GM04503 (cell line): ENCODE measurements around the gene GATA6.

Source experiments
- DNase-seq: peaks from one replicate; pipeline ENCODE4 v3.0.0-alpha.2; 2012; ENCODE audit warnings: low read depth

The GATA6 gene

DNA sequence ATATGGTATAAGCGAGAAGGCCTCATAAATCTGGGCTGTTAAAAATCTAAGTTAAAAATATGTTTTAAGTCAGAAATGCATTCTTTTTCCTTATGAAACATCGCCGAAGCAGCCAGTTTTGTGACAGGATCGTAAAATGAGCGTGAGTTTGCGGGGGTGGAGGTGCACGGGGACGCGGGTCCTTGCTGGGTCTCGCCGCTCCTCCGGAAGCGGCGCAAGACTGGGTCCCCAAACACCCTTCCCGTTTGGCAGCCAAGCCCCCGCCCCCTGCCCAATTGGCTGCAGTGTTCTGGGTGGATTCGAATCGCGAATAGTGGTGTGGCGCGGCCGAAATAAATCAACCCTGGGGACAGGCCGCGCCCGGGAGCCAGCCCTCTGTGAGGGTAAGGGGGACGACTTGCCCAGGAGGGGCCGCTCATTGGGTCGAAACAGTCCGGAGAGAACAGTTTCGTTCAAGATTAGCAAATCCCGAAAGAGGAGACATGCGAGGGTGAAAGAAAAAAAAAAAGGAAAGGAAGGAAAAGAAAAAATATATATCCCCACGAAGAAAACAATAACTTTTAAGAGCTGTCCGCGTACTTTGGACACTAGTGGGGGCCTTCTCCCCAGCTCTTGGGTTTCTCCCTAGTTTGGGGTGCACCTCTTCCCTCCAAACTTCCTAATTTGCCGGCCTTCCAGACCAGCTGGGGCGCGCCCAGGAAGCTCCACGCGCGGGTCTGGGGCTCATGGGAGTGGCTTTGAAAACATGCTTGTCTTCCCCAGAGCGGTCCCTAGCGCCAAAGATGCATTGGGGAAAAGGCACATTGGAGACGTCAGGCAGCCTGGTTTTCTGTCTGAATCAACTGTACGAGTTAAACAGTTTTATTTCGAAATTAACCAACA, 3.1 kb upstream of the GATA6 start:
- no peak for DNase-seq

GRCh38 chr18:22167091-22167470, 2.3 kb upstream of the GATA6 start:
- no peak for DNase-seq

- no peak for DNase-seq
Measured at GRCh38 chr18:22167471-22168241, 1.7 kb upstream of the GATA6 start.

DNA sequence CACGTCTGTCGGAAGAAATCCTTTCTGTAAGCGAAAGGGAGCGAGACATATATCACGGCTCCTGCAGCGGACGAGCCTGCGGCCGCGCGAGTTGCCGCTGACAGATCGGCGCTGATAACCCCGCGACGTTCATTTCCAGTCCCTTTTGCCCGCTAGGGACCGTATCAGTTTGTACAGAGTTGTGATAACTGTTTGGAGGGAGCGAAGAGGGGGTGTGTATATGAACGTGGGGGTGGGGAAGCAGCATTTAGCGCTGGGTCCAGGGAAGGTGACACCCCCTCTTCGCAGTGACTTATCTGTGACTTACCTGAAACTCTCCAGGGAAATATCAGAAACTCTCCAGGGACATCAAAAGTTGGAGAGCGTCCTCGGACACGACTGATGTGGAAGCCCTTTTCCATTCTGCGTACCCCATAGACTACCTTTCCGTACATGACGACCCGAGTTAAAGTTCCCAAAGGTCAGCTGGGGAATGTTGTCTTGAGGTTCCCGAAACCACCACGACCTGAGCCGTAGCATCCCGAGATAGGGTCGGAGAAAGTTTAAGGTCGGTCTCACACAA, 948 bp upstream of the GATA6 start:
- no peak for DNase-seq

DNA sequence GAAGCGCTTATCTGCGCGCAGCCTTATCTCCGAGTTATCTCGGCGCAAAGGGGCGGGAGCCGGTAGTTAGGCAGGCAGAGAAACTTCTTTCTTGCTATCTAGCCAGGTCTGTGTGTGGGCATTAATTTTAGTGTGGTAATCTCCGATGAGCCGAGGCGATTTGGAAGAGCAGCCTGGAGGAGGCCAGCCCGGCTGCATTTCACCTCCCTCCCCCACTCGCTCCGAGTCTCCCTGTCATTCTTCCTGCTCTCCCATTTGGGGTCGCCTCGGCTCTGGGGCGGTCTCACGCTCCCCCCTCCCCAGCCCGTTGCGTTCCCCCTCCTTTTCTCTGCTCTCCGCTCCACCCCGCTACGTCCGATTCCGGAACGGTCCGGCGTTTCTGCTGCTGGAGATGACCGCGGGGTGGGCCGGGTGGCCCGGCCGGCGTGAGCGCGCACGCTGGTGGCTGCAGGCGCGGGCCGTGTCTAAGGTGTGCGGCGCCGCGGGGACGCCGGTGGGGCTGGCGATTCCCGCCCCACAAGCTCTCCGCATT, 566 bp downstream of the GATA6 start:
- no peak for DNase-seq

DNA sequence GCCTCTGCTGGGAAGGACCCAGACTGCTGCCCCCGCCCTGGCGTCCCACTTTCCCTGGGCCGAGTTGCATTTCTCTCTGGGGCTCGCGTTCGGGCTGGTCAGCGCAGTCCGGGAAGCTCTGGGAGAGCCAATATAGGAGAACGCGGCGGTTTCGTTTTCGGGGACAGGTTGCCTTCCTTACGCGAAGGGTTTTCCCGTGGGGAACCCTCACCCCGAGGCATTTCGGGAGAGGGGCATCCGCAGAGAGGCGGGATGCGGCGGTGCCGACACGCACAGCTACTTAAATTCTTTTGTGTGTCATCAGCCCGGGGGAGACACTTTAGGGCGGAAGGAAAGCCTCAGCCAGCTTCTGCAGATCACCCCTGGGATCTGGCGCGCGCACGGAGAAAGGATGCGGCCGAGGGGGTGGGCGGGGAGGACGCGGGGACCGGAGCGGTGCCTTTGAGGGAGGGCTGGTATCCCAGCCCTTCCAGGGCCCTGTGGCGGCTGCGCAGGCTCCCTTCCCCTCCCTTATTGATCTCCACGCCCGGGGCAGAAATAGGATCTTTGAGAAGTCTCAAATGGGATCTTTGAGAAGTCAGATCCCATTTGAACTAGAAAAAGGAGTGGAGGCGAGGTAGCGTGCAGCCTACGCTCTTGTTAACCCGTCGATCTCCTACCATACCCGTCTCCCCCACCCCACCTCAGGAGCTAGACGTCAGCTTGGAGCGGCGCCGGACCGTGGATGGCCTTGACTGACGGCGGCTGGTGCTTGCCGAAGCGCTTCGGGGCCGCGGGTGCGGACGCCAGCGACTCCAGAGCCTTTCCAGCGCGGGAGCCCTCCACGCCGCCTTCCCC, 1.2 kb downstream of the GATA6 start:
- DNase-seq, result no peak

- no peak for DNase-seq
Measured at GRCh38 chr18:22171258-22172119, 2.1 kb downstream of the GATA6 start.

GRCh38 chr18:22172120-22172582, 2.8 kb downstream of the GATA6 start:
- DNase-seq, result no peak

DNA sequence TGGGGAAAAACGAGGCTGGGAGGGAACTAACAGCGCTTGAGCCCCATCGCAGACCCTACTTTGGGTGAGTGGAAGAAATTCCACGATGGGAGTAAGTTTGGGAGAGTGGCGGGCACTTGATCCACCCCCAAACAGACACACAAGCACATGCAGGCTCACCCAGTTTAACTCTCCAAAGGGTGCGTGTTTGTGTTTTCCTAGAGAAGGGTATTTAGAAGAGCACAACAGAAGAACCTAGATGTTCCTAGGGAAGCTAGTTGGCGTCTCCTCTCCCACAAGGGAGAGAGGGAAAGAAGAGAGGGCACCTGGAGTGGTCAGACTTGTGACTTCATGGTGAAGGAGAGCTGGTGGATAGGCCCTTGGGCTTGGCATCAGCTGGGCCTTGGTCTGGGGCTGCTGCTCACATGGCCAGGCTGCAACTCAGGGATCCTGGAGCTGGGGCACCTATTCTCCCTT, 3.2 kb downstream of the GATA6 start:
- no peak for DNase-seq

- DNase-seq, result no peak
Measured at GRCh38 chr18:22173221-22173927, 4.0 kb downstream of the GATA6 start.

- DNase-seq, result no peak
Measured at GRCh38 chr18:22173928-22174301, 4.5 kb downstream of the GATA6 start.

DNA sequence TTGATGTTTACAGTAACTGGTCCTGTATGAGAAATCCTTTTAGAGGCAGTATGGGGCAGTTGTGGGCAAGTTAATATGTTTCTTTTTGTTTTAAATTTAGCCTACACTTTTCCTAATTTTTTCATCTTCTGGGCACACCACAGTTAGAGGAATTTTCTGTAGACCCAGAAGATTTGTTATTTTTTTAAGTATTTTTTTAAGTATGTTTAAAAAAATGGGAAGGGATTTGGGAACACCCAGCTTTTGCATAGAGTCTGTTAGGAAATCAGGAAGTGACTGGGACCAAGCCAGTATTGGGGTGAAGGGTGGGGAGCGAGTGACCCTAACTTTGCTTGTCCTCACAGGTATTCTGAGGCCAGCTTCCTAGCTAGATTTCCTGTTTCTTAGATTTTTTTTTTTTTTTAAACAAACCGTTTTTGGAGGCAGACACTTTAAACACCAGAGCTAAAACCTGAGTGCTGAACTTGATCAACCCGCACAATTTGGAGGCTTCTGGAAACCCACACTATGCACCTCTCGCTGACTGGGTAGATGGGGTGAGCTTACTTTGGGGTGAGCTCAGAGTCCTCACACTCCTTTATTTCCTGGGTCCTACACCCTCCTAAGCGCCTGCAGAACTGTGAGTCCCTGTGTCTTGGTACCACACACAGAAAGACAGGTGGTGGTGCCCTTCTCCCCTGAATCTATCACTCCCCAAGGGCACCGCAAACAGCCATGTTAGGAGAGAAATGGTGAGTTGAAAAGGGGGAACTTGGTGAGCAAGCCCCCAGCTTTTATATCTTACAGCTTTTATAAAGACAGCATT, 5.2 kb downstream of the GATA6 start:
- no peak for DNase-seq

- no peak for DNase-seq
Measured at GRCh38 chr18:22175346-22175745, 6.0 kb downstream of the GATA6 start.

GRCh38 chr18:22176420-22177326, 7.3 kb downstream of the GATA6 start:
- DNase-seq, result no peak

GRCh38 chr18:22177327-22177871, 8.0 kb downstream of the GATA6 start:
- DNase-seq, result no peak

- DNase-seq, result no peak
Measured at GRCh38 chr18:22179174-22179573, 9.8 kb downstream of the GATA6 start.

- DNase-seq, result no peak
Measured at GRCh38 chr18:22179631-22180030, 10.2 kb downstream of the GATA6 start.

DNA sequence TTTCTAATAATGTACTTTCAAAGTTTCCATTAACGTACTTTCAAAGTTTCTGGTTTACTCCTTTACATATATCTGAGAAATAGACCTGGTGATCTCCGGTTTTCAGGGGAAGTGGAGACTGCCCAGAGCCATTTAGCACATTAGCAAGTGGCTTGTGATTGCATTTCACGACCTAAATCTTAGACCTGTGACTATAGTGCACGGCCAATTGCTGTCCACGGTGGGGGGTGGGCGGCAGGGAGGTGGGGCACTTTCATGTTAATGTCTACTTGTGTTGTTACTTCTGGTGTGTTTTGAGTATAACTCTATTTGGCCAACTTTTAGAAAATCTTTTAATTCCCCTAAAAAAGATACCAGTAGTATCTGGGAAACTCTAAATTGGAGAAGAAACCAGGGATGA, 11.3 kb downstream of the GATA6 start:
- DNase-seq, result no peak
